Peyer's patch (tissue), 4 donors: ENCODE data around the gene KCNQ2. TPM values are rescaled to one million over a fixed set of nuclear protein-coding genes. Genes with fewer than 3 reads are reported as not detected.

Experiments used
- DNase-seq, 3 donors: peaks; one replicate each; pipeline ENCODE4 v3.0.0-alpha.2; 2017 to 2019
- H3K27ac ChIP-seq, 4 donors: fragments of 200-600 bp; sonication (generic); one replicate each; pipeline ENCODE4 v1.5.1; 2016 to 2019
- H3K27me3 ChIP-seq, 2 donors: fragments of 200-600 bp; sonication (generic); one replicate each; pipeline ENCODE4 v1.5.1; 2019
- H3K36me3 ChIP-seq, 3 donors: fragments of 200-600 bp; sonication (generic); one replicate each; pipeline ENCODE4 v1.5.1; 2016 to 2019
- H3K4me1 ChIP-seq, 4 donors: fragments of 200-600 bp; sonication (generic); one replicate each; pipeline ENCODE4 v1.5.1; 2016 to 2019
- H3K4me3 ChIP-seq, 4 donors: fragments of 200-600 bp; sonication (generic); 1 replicate in 3 of 4; 2 replicates in 1 of 4; pipeline ENCODE4 v1.5.1; 2016 to 2019; ENCODE audit warnings: mild to moderate bottlenecking in 1 of 4
- H3K9me3 ChIP-seq, 4 donors: fragments of 200-600 bp; sonication (generic); one replicate each; pipeline ENCODE4 v1.5.1; 2016 to 2019; ENCODE audit warnings: mild to moderate bottlenecking in 1 of 4
- CTCF ChIP-seq, 6 experiments: fragments of 450-650 bp in 4 of 6; fragments of 200-600 bp in 2 of 6; sonication (generic) in 1 of 6; IDR thresholded peaks; one replicate each; pipeline ENCODE4 v1.5.1; 2017 to 2019; ENCODE audit warnings: antibody characterized with exemption in 6 of 6, mild to moderate bottlenecking in 3 of 6, moderate library complexity in 1 of 6
- POLR2A ChIP-seq, 2 donors: fragments of 450-650 bp; IDR thresholded peaks; one replicate each; pipeline ENCODE4 v1.5.1; 2017; ENCODE audit warnings: antibody characterized with exemption in 2 of 2, mild to moderate bottlenecking in 2 of 2, moderate library complexity in 2 of 2
- total RNA-seq, 4 donors: library from RNA; depleted of rRNA; stranded (reverse); fragments of >200 nt; gene quantifications; one replicate each; pipeline ENCODE4 v1.1.0, GENCODE V29; 2016

KCNQ2 gene
- total RNA-seq, 4 donors from 2014 or later: not detected

GRCh38 chr20:63394920-63395455 lies 77.5 kb downstream of the KCNQ2 start:
- no peak overlapping the region for H3K27ac ChIP-seq
- no peaks in the 10 kb centered on the region for H3K27me3 ChIP-seq
- H3K9me3 ChIP-seq: no peaks in the 10 kb centered on the region
- DNase-seq: no peak
- H3K36me3 ChIP-seq: no peaks in the 10 kb centered on the region
- no peak overlapping the region for H3K4me3 ChIP-seq
- H3K4me1 ChIP-seq: no peaks in the 10 kb centered on the region
- TF ChIP-seq CTCF (IDR thresholded peaks at IDR 0.05) (no peak), POLR2A (IDR thresholded peaks at IDR 0.05) (no peak)

GRCh38 chr20:63394069-63394919 lies 78.2 kb downstream of the KCNQ2 start:
- no peaks in the 10 kb centered on the region for H3K36me3 ChIP-seq
- H3K4me3 ChIP-seq: no peak overlapping the region
- TF ChIP-seq CTCF (IDR thresholded peaks at IDR 0.05) (no peak), POLR2A (IDR thresholded peaks at IDR 0.05) (no peak)
- H3K27me3 ChIP-seq: no peaks in the 10 kb centered on the region
- DNase-seq: no peak
- H3K9me3 ChIP-seq: no peaks in the 10 kb centered on the region
- no peaks in the 10 kb centered on the region for H3K4me1 ChIP-seq
- no peak overlapping the region for H3K27ac ChIP-seq

GRCh38 chr20:63393566-63393965 lies 78.9 kb downstream of the KCNQ2 start:
- Histone ChIP-seq H3K27me3 (no peaks in the 10 kb centered on the region), H3K9me3 (no peaks in the 10 kb centered on the region), H3K27ac (no peak overlapping the region), H3K36me3 (no peaks in the 10 kb centered on the region), H3K4me3 (no peak overlapping the region), H3K4me1 (no peaks in the 10 kb centered on the region)
- TF ChIP-seq CTCF (IDR thresholded peaks at IDR 0.05) (no peak), POLR2A (IDR thresholded peaks at IDR 0.05) (no peak)
- DNase-seq: no peak

- TF ChIP-seq CTCF (IDR thresholded peaks at IDR 0.05): no peak
- TF ChIP-seq POLR2A (IDR thresholded peaks at IDR 0.05): no peak
- Histone ChIP-seq H3K36me3 (no peaks in the 10 kb centered on the region), H3K27me3 (no peaks in the 10 kb centered on the region), H3K4me3 (no peak overlapping the region), H3K9me3 (no peaks in the 10 kb centered on the region), H3K27ac (no peak overlapping the region), H3K4me1 (no peaks in the 10 kb centered on the region)
- DNase-seq: no peak
Observed at GRCh38 chr20:63392465-63393365, 79.7 kb downstream of the KCNQ2 start.

- no peaks in the 10 kb centered on the region for H3K27me3 ChIP-seq
- no peak for DNase-seq
- no peak overlapping the region for H3K27ac ChIP-seq
- H3K4me3 ChIP-seq: no peak overlapping the region
- TF ChIP-seq POLR2A (IDR thresholded peaks at IDR 0.05) (no peak), CTCF (IDR thresholded peaks at IDR 0.05) (no peak)
- H3K9me3 ChIP-seq: peaks cover 0 to 14% (median 0%) of the 10 kb centered on the region in 4 donors
- no peaks in the 10 kb centered on the region for H3K4me1 ChIP-seq
- no peaks in the 10 kb centered on the region for H3K36me3 ChIP-seq
Observed at GRCh38 chr20:63387917-63388316, 84.5 kb downstream of the KCNQ2 start.
